HCT116 (cell line): Measurements from ENCODE around the gene TLN1. TPM values are rescaled to one million over a fixed set of nuclear protein-coding genes. Genes with fewer than 3 reads are reported as not detected.
A peak's percentile ranks its signal among the peaks of the same experiment; 100 is the strongest.

Experiments
- ATAC-seq: fragments of 200-7000 bp; cut with Tn5 transposase; 2 replicates; pipeline ENCODE4 v1.9.1; 2020; ENCODE audit warnings: mild to moderate bottlenecking, moderate library complexity
- BruUV-seq: library from RNA; stranded (reverse); fragments of 400-500 nt; replicated peaks from 2 replicates; lab custom pipeline; 2021; lab: Mats Ljungman, UMichigan
- CTCF ChIA-PET: fragments of 300-600 bp; sonication (Branson Sonifier 250); formaldehyde crosslinking; loops from one replicate; lab custom pipeline; 2021; ENCODE audit warnings: antibody characterized with exemption; lab: Charles Lee
- POLR2A ChIA-PET: fragments of 300-600, 350-600 bp; sonication (Branson Sonifier 250); formaldehyde crosslinking; loops from one replicate; lab custom pipeline; 2021; ENCODE audit warnings: antibody characterized with exemption; lab: Charles Lee
- RAD21 ChIA-PET, 2 experiments: fragments of 300-600 bp; sonication (Branson Sonifier 250); formaldehyde crosslinking; loops; one replicate each; lab custom pipeline; 2023; ENCODE audit warnings: low total read pairs in 2 of 2; ENCODE audit not compliant: uncharacterized antibody in 2 of 2, unreplicated experiment in 2 of 2, low non-redundant PET in 1 of 2; lab: Charles Lee
- DNase-seq: peaks from one replicate; pipeline ENCODE4 v3.0.0-alpha.2; 2010; ENCODE audit warnings: low read depth, low spot score
- H2AFZ ChIP-seq: fragments of 200-600 bp; shearing (Covaris generic), sonication (generic); 2 replicates; pipeline ENCODE4 v1.6.1; 2017; ENCODE audit warnings: low read depth, mixed run types, mixed read lengths, antibody characterized with exemption, low read length; ENCODE audit not compliant: poor library complexity, severe bottlenecking
- H3K27ac ChIP-seq: 2 replicates; pipeline ENCODE4 v1.5.1; 2012; ENCODE audit warnings: low read depth, low read length
- H3K27me3 ChIP-seq: fragments of 200-600 bp; sonication (generic); 2 replicates; pipeline ENCODE4 v1.6.1; 2016; ENCODE audit warnings: mixed run types, low read length, mixed read lengths; ENCODE audit not compliant: insufficient read depth
- H3K36me3 ChIP-seq, 2 experiments: fragments of 200-500 bp in 1 of 2; fragments of 200-600 bp in 1 of 2; sonication (Bioruptor generic) in 1 of 2; sonication (generic) in 1 of 2; 2 replicates each; pipeline versions ENCODE4 v1.5.1 to v1.6.1; 2014 to 2016; ENCODE audit warnings: low read length in 2 of 2, inconsistent platforms in 1 of 2, mixed read lengths in 1 of 2, mixed run types in 1 of 2; ENCODE audit not compliant: insufficient read depth in 2 of 2, control insufficient read depth in 1 of 2
- H3K4me1 ChIP-seq, 2 experiments: fragments of 200-600 bp in 1 of 2; sonication (generic) in 1 of 2; 2 replicates each; pipeline versions ENCODE4 v1.5.1 to v1.6.1; 2012 to 2017; ENCODE audit warnings: low read length in 2 of 2, inconsistent platforms in 1 of 2, mild to moderate bottlenecking in 1 of 2, mixed read lengths in 1 of 2, mixed run types in 1 of 2, moderate library complexity in 1 of 2; ENCODE audit not compliant: insufficient read depth in 2 of 2, control insufficient read depth in 1 of 2
- H3K4me2 ChIP-seq: fragments of 200-600 bp; sonication (generic); 2 replicates; pipeline ENCODE4 v1.6.1; 2017; ENCODE audit warnings: mixed run types, low read length, mixed read lengths
- H3K4me3 ChIP-seq, 2 experiments: fragments of 200-600 bp in 1 of 2; sonication (generic) in 1 of 2; replicated peaks in 1 of 2; 2 replicates each; pipeline ENCODE4 v1.5.1; 2011 to 2016; ENCODE audit warnings: low read length in 2 of 2, control low read depth in 1 of 2, low read depth in 1 of 2, mild to moderate bottlenecking in 1 of 2, mixed read lengths in 1 of 2, mixed run types in 1 of 2
- H3K79me2 ChIP-seq: fragments of 200-600 bp; sonication (generic); 2 replicates; pipeline ENCODE4 v1.6.1; 2017; ENCODE audit warnings: mild to moderate bottlenecking, mixed run types, low read length, moderate library complexity, mixed read lengths; ENCODE audit not compliant: insufficient read depth
- H3K9ac ChIP-seq: fragments of 200-600 bp; sonication (generic); 2 replicates; pipeline ENCODE4 v1.6.1; 2016; ENCODE audit warnings: low read length, mixed read lengths
- H3K9me2 ChIP-seq: fragments of 200-600 bp; sonication (generic), shearing (Covaris generic); 2 replicates; pipeline ENCODE4 v1.6.1; 2017; ENCODE audit warnings: mixed run types, mild to moderate bottlenecking, moderate library complexity; ENCODE audit not compliant: insufficient read depth
- H3K9me3 ChIP-seq, 2 experiments: fragments of 200-500 bp in 1 of 2; fragments of 200-600 bp in 1 of 2; sonication (Bioruptor generic) in 1 of 2; sonication (generic) in 1 of 2; 2 replicates each; pipeline ENCODE4 v1.6.1; 2014 to 2017; ENCODE audit warnings: low read length in 2 of 2, mixed read lengths in 2 of 2, inconsistent platforms in 1 of 2, low read depth in 1 of 2, mild to moderate bottlenecking in 1 of 2, mixed run types in 1 of 2, moderate library complexity in 1 of 2; ENCODE audit not compliant: control insufficient read depth in 1 of 2, insufficient read depth in 1 of 2
- H4K20me1 ChIP-seq: fragments of 200-600 bp; sonication (generic), shearing (Covaris generic); 2 replicates; pipeline ENCODE4 v1.6.1; 2017; ENCODE audit warnings: mixed run types, mild to moderate bottlenecking, moderate library complexity; ENCODE audit not compliant: insufficient read depth
- CEBPB ChIP-seq: IDR thresholded peaks from 2 replicates; pipeline ENCODE4 v1.6.1; 2012; ENCODE audit warnings: low read depth
- CTCF ChIP-seq, 3 experiments: fragments of 200-600 bp in 1 of 3; sonication (generic) in 1 of 3; IDR thresholded peaks in 2 of 3; conservative IDR thresholded peaks in 1 of 3; 2 replicates each; pipeline ENCODE4 v1.5.1; 2012 to 2017; ENCODE audit warnings: low read depth in 2 of 3, low read length in 2 of 3, antibody characterized with exemption in 1 of 3, borderline replicate concordance in 1 of 3, control low read depth in 1 of 3, mild to moderate bottlenecking in 1 of 3, mixed read lengths in 1 of 3, mixed run types in 1 of 3, moderate library complexity in 1 of 3; ENCODE audit not compliant: insufficient read depth in 1 of 3
- EZH2 ChIP-seq: fragments of 200-600 bp; sonication (generic); IDR thresholded peaks from 2 replicates; pipeline ENCODE4 v1.6.1; 2017; ENCODE audit warnings: antibody characterized with exemption, mixed run types
- MAX ChIP-seq: IDR thresholded peaks from 2 replicates; pipeline ENCODE4 v1.6.1; 2012
- intact Hi-C: fragments of 100-400 bp; cut with micrococcal nuclease; formaldehyde crosslinking; loops from 2 replicates; pipeline ENCODE4 v1.10.0; 2022
- total RNA-seq: library from RNA; stranded (reverse); gene quantifications from one replicate; pipeline ENCODE4 v1.2.1, GENCODE V29; 2021; ENCODE audit not compliant: unreplicated experiment

The TLN1 gene
- total RNA-seq, 1 experiment from 2014 or later = 144 TPM

- BruUV-seq = no TSS peak
- H3K4me3 ChIP-seq = no peak overlapping the region
- POLR2A ChIA-PET = no interaction called here
- no peaks in the 10 kb centered on the region for H3K9me2 ChIP-seq
- H3K27ac ChIP-seq = no peak overlapping the region
- ATAC-seq = no peak
- no peak for TF ChIP-seq EZH2
- TF ChIP-seq MAX = no peak
- TF ChIP-seq CTCF (IDR thresholded peaks at IDR 0.05 in 2 of 3, conservative IDR thresholded peaks at IDR 0.05 in 1 of 3; ENCODE audit: borderline replicate concordance in 1 of 3, insufficient read depth in 1 of 3, low read depth in 2 of 3, low read length in 2 of 3) = no peak
- TF ChIP-seq, all 23 proteins: peak for 0
- RAD21 ChIA-PET = no interaction called here
- Histone ChIP-seq H3K27me3 (no peaks in the 10 kb centered on the region), H2AFZ (no peak overlapping the region), H4K20me1 (no peaks in the 10 kb centered on the region), H3K79me2 (no peaks in the 10 kb centered on the region), H3K36me3 (no peaks in the 10 kb centered on the region), H3K4me1 (peaks cover 2 to 6% of the 10 kb centered on the region in 2 experiments; a peak in 2 of 4 replicates), H3K9me3 (no peaks in the 10 kb centered on the region), H3K9ac (no peak overlapping the region), H3K4me2 (no peak overlapping the region)
- no peak for DNase-seq
- intact Hi-C loops = no loop called here
- CTCF ChIA-PET = interaction anchor here (0.8 to 1.7 kb wide), 2 partner anchors 15 to 107 kb away, joined by 5 to 6 read pairs; no protein-coding TSS in a partner anchor
Measured at GRCh38 chr9:35774907-35775635, 43.1 kb upstream of the TLN1 start.

GRCh38 chr9:35771943-35772342 is 39.9 kb upstream of the TLN1 start:
- TF ChIP-seq CTCF (IDR thresholded peaks at IDR 0.05 in 2 of 3, conservative IDR thresholded peaks at IDR 0.05 in 1 of 3; ENCODE audit: borderline replicate concordance in 1 of 3, insufficient read depth in 1 of 3, low read depth in 2 of 3, low read length in 2 of 3) = no peak
- TF ChIP-seq CEBPB = peak; percentile 49
- no peak for ATAC-seq
- H3K27me3 ChIP-seq = no peaks in the 10 kb centered on the region
- H2AFZ ChIP-seq = no peak overlapping the region
- no peaks in the 10 kb centered on the region for H3K36me3 ChIP-seq
- H3K9me2 ChIP-seq = no peaks in the 10 kb centered on the region
- H3K4me2 ChIP-seq = no peak overlapping the region
- ChIA-PET CTCF (interaction anchor here (1.4 kb wide), 1 partner anchor 18 kb away, joined by 12 read pairs; no protein-coding TSS in a partner anchor), POLR2A (no interaction called here), RAD21 (no interaction called here)
- no peak for DNase-seq
- H3K4me3 ChIP-seq = no peak overlapping the region
- H3K9ac ChIP-seq = no peak overlapping the region
- intact Hi-C loops = no loop called here
- H3K4me1 ChIP-seq = peaks cover 2 to 6% of the 10 kb centered on the region in 2 experiments; a peak in 2 of 4 replicates
- H3K79me2 ChIP-seq = no peaks in the 10 kb centered on the region
- BruUV-seq = no TSS peak
- no peaks in the 10 kb centered on the region for H3K9me3 ChIP-seq
- H4K20me1 ChIP-seq = no peaks in the 10 kb centered on the region
- no peak overlapping the region for H3K27ac ChIP-seq
